22Rv1 (cell line): ENCODE measurements around the gene CTTN.

Source experiments
- H3K27ac ChIP-seq: fragments of 450-650 bp; 2 replicates; pipeline ENCODE4 v1.5.1; 2017
- ZFX ChIP-seq: fragments of 450-650 bp; IDR thresholded peaks from 2 replicates; pipeline ENCODE4 v1.6.1; 2017; ENCODE audit warnings: antibody characterized with exemption, borderline replicate concordance
- TF ChIP-seq, protein P1 (sequence below): fragments of 450-650 bp; IDR thresholded peaks from 2 replicates; pipeline ENCODE4 v1.5.1; 2017; ENCODE audit warnings: mild to moderate bottlenecking

The CTTN gene

DNA sequence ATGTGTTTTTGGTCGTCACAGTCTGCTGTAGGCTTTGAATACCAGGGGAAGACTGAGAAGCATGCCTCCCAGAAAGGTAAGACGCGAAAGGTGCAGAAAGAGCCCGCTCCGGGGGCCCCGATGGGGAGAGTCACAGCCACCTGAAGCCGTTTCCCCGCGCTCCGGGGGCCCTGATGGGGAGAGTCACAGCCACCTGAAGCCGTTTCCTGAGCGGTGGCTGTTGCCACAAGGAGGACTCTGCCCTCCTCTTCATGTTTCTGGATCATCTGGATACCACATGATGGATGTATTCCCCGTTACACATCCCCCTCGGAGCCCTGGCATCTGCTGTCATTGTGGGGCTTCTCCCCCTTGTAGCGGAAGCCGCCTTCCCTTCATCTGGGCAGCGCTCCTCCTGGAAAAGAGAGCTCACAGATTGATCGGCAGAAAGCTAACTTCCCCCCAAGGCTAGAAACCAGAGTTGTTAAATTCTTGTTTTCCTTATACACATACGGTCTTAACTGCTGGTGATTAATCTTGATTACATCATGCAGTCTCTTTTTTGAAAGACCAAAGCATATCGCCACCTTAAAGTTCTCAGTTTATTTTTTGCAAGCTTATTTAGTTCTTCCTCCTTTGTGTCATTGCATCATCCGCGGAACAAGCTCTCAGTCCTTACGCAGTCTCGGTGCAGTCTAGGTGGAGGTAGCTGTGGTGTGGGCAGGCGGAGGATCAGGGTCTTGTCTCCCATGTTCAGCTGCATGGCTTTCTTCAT is 17.5 kb downstream of the CTTN start:
- H3K27ac ChIP-seq: no peak overlapping the region
- TF ChIP-seq ZFX: no peak
- TF ChIP-seq, protein P1, sequence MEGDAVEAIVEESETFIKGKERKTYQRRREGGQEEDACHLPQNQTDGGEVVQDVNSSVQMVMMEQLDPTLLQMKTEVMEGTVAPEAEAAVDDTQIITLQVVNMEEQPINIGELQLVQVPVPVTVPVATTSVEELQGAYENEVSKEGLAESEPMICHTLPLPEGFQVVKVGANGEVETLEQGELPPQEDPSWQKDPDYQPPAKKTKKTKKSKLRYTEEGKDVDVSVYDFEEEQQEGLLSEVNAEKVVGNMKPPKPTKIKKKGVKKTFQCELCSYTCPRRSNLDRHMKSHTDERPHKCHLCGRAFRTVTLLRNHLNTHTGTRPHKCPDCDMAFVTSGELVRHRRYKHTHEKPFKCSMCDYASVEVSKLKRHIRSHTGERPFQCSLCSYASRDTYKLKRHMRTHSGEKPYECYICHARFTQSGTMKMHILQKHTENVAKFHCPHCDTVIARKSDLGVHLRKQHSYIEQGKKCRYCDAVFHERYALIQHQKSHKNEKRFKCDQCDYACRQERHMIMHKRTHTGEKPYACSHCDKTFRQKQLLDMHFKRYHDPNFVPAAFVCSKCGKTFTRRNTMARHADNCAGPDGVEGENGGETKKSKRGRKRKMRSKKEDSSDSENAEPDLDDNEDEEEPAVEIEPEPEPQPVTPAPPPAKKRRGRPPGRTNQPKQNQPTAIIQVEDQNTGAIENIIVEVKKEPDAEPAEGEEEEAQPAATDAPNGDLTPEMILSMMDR: no peak

DNA sequence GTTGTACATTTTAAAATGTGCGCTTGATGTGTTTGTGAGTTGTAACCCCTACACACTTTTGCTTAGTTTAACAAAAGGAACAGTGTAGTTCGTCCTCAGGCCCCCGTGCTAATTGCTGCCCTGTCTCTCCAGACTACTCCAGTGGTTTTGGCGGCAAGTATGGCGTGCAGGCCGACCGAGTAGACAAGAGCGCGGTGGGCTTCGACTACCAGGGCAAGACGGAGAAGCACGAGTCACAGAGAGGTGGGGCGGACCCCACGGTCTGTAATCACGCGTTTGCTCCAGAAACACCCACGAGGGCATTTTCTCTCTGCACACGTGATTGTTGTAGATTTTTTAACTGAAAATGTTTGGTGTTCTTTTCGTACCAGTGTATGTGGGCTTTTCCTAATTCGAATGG is 18.6 kb downstream of the CTTN start:
- H3K27ac ChIP-seq: no peak overlapping the region
- no peak for TF ChIP-seq ZFX
- TF ChIP-seq, protein P1: no peak

DNA sequence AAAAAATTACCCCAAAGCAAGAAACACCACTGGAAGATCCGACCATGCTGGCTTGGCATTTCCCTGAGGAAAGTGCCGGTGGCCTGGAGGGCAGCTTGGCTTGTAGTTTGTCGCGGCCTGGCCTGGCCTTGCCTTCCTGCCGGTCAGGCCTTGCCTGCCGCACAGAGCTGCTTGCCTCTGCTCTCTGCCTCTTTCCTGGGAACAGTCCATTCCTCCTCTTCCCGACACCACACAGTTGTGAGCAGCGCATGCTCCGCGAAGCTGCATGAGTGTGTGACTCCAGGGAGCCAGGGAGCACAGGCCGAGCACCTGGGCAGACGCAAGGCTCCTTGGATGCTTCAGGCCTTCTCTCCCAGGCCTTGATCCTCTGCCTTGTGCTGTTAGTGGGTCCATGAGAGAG is 19.8 kb downstream of the CTTN start:
- no peak overlapping the region for H3K27ac ChIP-seq
- no peak for TF ChIP-seq ZFX
- TF ChIP-seq, protein P1: no peak

DNA sequence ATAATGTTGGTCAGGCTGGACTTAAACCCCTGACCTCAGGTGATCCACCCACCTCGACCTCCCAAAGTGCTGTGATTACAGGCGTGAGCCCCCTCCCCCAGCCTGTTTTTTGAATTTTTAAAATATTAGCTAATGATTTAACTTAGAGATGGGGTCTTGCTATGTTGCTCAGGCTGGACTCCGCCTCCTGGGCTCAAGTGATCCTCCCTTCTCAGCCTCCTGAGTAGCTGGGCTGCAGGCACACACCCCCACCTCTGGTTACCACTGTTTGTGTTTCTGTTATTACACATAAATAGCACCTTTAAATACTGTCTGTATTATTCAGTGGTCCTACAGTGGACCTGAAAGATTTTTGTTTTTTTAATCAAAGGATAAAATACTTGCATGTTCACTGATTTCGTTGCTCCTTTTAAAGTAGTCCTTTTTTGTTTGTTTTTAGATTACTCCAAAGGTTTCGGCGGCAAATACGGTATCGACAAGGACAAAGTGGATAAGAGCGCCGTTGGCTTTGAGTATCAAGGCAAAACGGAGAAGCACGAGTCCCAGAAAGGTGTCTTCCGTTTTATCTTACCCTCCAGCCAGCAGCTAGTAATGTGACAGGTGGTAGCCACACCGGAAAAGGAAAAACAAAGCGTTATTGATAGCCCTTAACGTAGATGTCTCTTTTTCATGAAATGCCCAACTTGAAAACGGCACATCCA is 21.1 kb downstream of the CTTN start:
- TF ChIP-seq, protein P1: no peak
- no peak for TF ChIP-seq ZFX
- no peak overlapping the region for H3K27ac ChIP-seq

DNA sequence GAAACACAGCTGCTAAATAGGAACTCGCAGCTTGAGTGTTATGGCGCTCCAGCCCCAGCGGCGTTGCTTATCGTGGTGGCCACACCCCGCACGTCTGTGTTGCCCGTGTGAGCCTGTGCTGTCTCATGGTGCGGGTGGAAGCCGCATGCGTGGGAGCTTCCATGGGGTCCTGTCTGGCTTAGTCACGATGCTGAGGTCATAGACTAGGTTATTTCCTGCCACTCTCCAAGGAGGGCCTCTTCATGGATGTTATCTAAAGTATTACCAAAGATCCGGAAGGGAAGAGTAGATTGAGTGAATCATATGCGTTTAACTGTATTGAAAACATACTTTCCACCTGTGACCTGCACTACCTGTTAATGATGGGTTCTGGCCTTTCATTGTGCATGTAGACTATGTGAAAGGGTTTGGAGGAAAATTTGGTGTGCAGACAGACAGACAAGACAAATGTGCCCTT is 21.7 kb downstream of the CTTN start:
- no peak for TF ChIP-seq ZFX
- TF ChIP-seq, protein P1: no peak
- no peak overlapping the region for H3K27ac ChIP-seq

DNA sequence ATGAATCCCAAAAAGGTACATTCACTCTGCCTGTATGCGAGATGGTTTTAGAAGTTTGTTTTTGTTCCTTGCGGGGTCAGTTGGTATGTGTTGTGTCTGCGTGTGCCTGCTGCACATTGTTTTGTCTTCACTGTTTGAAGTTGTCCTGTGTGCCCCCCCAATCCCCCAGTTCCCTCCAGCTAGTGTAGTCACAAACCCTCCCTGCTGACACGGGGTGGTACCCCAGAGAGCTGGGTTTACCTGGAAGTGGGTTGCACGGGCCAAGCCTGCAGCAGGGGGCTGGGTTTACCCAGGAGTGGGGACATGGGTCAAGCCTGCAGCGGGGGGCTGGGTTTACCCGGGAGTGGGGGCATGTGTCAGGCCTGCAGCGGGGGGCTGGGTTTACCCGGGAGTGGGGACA is 22.2 kb downstream of the CTTN start:
- H3K27ac ChIP-seq: no peak overlapping the region
- no peak for TF ChIP-seq ZFX
- TF ChIP-seq, protein P1: no peak

DNA sequence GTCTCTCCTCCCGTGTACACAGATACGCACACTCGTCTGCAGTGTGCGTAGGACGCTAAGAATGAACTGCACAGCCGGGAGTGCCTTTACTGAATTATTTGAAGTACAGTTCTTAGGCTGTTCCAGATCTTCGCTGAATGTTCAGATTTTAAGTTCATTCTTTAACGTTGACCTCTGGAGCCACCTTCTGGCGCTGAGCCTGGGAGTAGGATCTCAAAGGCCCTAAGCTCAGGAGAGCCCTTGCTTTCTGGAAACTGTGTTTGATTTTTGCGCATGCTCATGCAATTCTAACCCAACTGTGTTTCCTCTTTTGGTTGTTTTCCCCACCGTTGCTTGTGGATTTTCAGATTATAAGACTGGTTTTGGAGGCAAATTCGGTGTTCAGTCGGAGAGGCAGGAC is 22.8 kb downstream of the CTTN start:
- no peak overlapping the region for H3K27ac ChIP-seq
- TF ChIP-seq ZFX: no peak
- TF ChIP-seq, protein P1: no peak
